Measurements from ENCODE around the gene SUN3.

GRCh38 chr7:48028938-48029337 is at the start of gene SUN3:
- TF ChIP-seq CTCF (IDR thresholded peaks at IDR 0.05): no peak
- TF ChIP-seq POLR2A (IDR thresholded peaks at IDR 0.05): no peak

Data from transverse colon (tissue), 3 donors.